ENCODE measurements around the gene GRM7.

GRM7 gene

DNA sequence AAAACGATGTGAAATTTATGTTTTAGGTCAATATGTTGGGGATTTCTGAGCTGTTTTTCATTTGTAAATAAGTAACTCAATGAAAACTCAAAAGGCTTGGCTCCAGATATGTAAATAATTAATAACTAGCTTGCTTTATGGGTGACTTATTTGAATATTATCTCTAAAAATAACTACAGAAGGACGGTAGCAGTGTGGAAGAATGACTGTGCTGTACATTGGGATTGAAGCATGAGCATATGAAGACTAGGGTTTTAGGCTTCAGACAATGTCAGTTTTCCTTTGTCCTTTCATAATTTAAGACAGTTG, 343.9 kb downstream of the GRM7 start:
- no peak for DNase-seq (ENCODE audit: low spot score)
- TF ChIP-seq, protein P1, sequence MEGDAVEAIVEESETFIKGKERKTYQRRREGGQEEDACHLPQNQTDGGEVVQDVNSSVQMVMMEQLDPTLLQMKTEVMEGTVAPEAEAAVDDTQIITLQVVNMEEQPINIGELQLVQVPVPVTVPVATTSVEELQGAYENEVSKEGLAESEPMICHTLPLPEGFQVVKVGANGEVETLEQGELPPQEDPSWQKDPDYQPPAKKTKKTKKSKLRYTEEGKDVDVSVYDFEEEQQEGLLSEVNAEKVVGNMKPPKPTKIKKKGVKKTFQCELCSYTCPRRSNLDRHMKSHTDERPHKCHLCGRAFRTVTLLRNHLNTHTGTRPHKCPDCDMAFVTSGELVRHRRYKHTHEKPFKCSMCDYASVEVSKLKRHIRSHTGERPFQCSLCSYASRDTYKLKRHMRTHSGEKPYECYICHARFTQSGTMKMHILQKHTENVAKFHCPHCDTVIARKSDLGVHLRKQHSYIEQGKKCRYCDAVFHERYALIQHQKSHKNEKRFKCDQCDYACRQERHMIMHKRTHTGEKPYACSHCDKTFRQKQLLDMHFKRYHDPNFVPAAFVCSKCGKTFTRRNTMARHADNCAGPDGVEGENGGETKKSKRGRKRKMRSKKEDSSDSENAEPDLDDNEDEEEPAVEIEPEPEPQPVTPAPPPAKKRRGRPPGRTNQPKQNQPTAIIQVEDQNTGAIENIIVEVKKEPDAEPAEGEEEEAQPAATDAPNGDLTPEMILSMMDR (IDR thresholded peaks at IDR 0.05; ENCODE audit: poor library complexity, severe bottlenecking), result no peak
- Histone ChIP-seq H3K27ac (ENCODE audit: poor library complexity, severe bottlenecking) (no peak overlapping the region), H3K27me3 (ENCODE audit: insufficient read depth, poor library complexity, severe bottlenecking) (no peaks in the 10 kb centered on the region), H3K9me3 (ENCODE audit: severe bottlenecking) (no peaks in the 10 kb centered on the region), H3K4me3 (ENCODE audit: severe bottlenecking) (no peak overlapping the region), H3K36me3 (ENCODE audit: low read depth) (no peaks in the 10 kb centered on the region), H3K4me1 (ENCODE audit: insufficient read depth, poor library complexity, severe bottlenecking) (no peaks in the 10 kb centered on the region)
- no peak for ATAC-seq (ENCODE audit: low read depth)

GRCh38 chr3:7205535-7205934, 344.6 kb downstream of the GRM7 start:
- ATAC-seq (ENCODE audit: low read depth) (no peak), DNase-seq (ENCODE audit: low spot score) (no peak)
- no peak overlapping the region for H3K4me3 ChIP-seq (ENCODE audit: severe bottlenecking)

DNA sequence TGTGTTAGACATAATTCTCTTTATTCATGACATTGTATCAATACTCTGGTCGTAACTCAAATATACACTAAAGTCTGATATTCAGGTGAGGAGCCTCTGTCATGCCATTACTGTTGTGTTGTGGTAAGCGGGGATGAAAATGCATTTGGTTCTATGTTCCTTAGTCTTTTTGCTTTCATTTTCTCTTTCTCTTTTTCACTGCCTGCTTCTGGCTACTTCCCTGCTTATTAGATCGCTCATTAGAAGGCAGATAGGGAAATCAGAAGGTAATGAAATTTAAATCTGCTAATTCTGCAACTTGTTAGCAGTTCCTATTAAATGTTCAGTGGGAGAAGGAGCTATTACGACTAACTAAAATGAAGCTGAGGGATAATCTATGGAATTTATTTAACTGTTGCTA, 345.0 kb downstream of the GRM7 start:
- Histone ChIP-seq H3K27me3 (ENCODE audit: insufficient read depth, poor library complexity, severe bottlenecking) (no peaks in the 10 kb centered on the region), H3K36me3 (ENCODE audit: low read depth) (no peaks in the 10 kb centered on the region), H3K4me3 (ENCODE audit: severe bottlenecking) (no peak overlapping the region), H3K4me1 (ENCODE audit: insufficient read depth, poor library complexity, severe bottlenecking) (no peaks in the 10 kb centered on the region), H3K27ac (ENCODE audit: poor library complexity, severe bottlenecking) (no peak overlapping the region), H3K9me3 (ENCODE audit: severe bottlenecking) (no peaks in the 10 kb centered on the region)
- no peak for DNase-seq (ENCODE audit: low spot score)
- TF ChIP-seq, protein P1 (IDR thresholded peaks at IDR 0.05; ENCODE audit: poor library complexity, severe bottlenecking), result no peak
- ATAC-seq (ENCODE audit: low read depth), result no peak

More at GRCh38 chr3:7205535-7205934, 344.6 kb downstream of the GRM7 start:
- TF ChIP-seq, protein P1 (IDR thresholded peaks at IDR 0.05; ENCODE audit: poor library complexity, severe bottlenecking), result no peak
- no peaks in the 10 kb centered on the region for H3K4me1 ChIP-seq (ENCODE audit: insufficient read depth, poor library complexity, severe bottlenecking)
- H3K9me3 ChIP-seq (ENCODE audit: severe bottlenecking), result no peaks in the 10 kb centered on the region
- no peak overlapping the region for H3K27ac ChIP-seq (ENCODE audit: poor library complexity, severe bottlenecking)
- H3K36me3 ChIP-seq (ENCODE audit: low read depth), result no peaks in the 10 kb centered on the region
- no peaks in the 10 kb centered on the region for H3K27me3 ChIP-seq (ENCODE audit: insufficient read depth, poor library complexity, severe bottlenecking)

- DNase-seq (ENCODE audit: low spot score) (no peak), ATAC-seq (ENCODE audit: low read depth) (no peak)
- Histone ChIP-seq H3K27ac (ENCODE audit: poor library complexity, severe bottlenecking) (no peak overlapping the region), H3K36me3 (ENCODE audit: low read depth) (no peaks in the 10 kb centered on the region), H3K4me3 (ENCODE audit: severe bottlenecking) (no peak overlapping the region), H3K27me3 (ENCODE audit: insufficient read depth, poor library complexity, severe bottlenecking) (no peaks in the 10 kb centered on the region), H3K9me3 (ENCODE audit: severe bottlenecking) (no peaks in the 10 kb centered on the region), H3K4me1 (ENCODE audit: insufficient read depth, poor library complexity, severe bottlenecking) (no peaks in the 10 kb centered on the region)
- TF ChIP-seq, protein P1 (IDR thresholded peaks at IDR 0.05; ENCODE audit: poor library complexity, severe bottlenecking), result no peak
Measured at GRCh38 chr3:7207125-7207524, 346.2 kb downstream of the GRM7 start.

DNA sequence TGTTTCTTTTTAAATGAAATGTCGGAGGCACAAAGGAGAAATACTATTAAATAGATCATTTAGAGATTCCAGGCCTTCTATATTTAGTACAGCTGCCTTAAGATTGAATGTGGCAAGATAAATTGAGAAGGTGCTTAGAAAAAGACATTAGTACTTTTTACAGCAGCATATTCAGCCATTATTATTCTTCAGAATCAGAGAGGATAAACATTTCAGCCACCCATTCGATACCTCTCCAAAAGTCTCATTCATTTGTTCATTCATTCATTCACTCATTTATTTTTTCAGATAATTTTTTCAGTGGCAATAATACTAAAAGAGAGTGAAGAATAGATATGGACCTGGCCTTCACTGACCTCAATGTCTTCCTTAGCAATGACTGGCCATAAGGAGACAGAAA, 347.0 kb downstream of the GRM7 start:
- Histone ChIP-seq H3K36me3 (ENCODE audit: low read depth) (no peaks in the 10 kb centered on the region), H3K4me1 (ENCODE audit: insufficient read depth, poor library complexity, severe bottlenecking) (no peaks in the 10 kb centered on the region), H3K27ac (ENCODE audit: poor library complexity, severe bottlenecking) (no peak overlapping the region), H3K27me3 (ENCODE audit: insufficient read depth, poor library complexity, severe bottlenecking) (no peaks in the 10 kb centered on the region), H3K4me3 (ENCODE audit: severe bottlenecking) (no peak overlapping the region), H3K9me3 (ENCODE audit: severe bottlenecking) (no peaks in the 10 kb centered on the region)
- ATAC-seq (ENCODE audit: low read depth) (no peak), DNase-seq (ENCODE audit: low spot score) (no peak)
- TF ChIP-seq, protein P1 (IDR thresholded peaks at IDR 0.05; ENCODE audit: poor library complexity, severe bottlenecking), result no peak

Data from RWPE2 (cell line).